CD4-positive, alpha-beta memory T cell (primary cell): ENCODE results near the gene LONRF2. TPM values are rescaled to one million over a fixed set of nuclear protein-coding genes. Genes with fewer than 3 reads are reported as not detected.

ENCODE experiments used
- CTCF ChIA-PET: fragments of 350-600 bp; sonication (Branson Sonifier 250); formaldehyde crosslinking; loops from one replicate; lab custom pipeline; 2021; ENCODE audit warnings: inconsistent platforms; ENCODE audit not compliant: partially characterized antibody; lab: Charles Lee
- POLR2A ChIA-PET: fragments of 350-600 bp; sonication (Branson Sonifier 250); formaldehyde crosslinking; loops from one replicate; lab custom pipeline; 2021; ENCODE audit not compliant: partially characterized antibody; lab: Charles Lee
- DNase-seq, 5 donors: peaks; one replicate each; pipeline versions ENCODE4 v3.0.0 to v3.0.0-alpha.2; 2020 to 2022; ENCODE audit warnings: mixed read lengths in 1 of 5
- H3K27ac ChIP-seq: one replicate; pipeline ENCODE4 v1.7.0; 2013; ENCODE audit warnings: low read depth, low read length
- H3K27me3 ChIP-seq: 2 replicates; pipeline ENCODE4 v1.7.0; 2013; ENCODE audit warnings: mild to moderate bottlenecking, low read length, moderate library complexity; ENCODE audit not compliant: insufficient read depth
- H3K36me3 ChIP-seq: 2 replicates; pipeline ENCODE4 v1.7.0; 2013; ENCODE audit warnings: mild to moderate bottlenecking, low read length, moderate library complexity; ENCODE audit not compliant: insufficient read depth
- H3K4me1 ChIP-seq: 2 replicates; pipeline ENCODE4 v1.7.0; 2013; ENCODE audit warnings: mild to moderate bottlenecking, low read length, moderate library complexity; ENCODE audit not compliant: insufficient read depth
- H3K4me3 ChIP-seq, 2 donors: one replicate each; pipeline ENCODE4 v1.7.0; 2013; ENCODE audit warnings: low read length in 2 of 2, mild to moderate bottlenecking in 1 of 2
- H3K9me3 ChIP-seq, 2 donors: one replicate each; pipeline ENCODE4 v1.7.0; 2013; ENCODE audit warnings: low read length in 2 of 2, control low read depth in 1 of 2; ENCODE audit not compliant: control insufficient read depth in 1 of 2
- H3K27ac Mint-ChIP-seq, 7 donors: one replicate each; pipeline ENCODE4 v1.8.0; 2020 to 2021; ENCODE audit warnings: mixed read lengths in 7 of 7, mild to moderate bottlenecking in 6 of 7, inconsistent platforms in 3 of 7, moderate library complexity in 3 of 7
- H3K27me3 Mint-ChIP-seq, 2 donors: one replicate each; pipeline ENCODE4 v1.8.0; 2020 to 2021; ENCODE audit warnings: mixed read lengths in 2 of 2
- H3K36me3 Mint-ChIP-seq, 2 donors: one replicate each; pipeline ENCODE4 v1.8.0; 2020 to 2021; ENCODE audit warnings: mixed read lengths in 2 of 2, inconsistent platforms in 1 of 2, mild to moderate bottlenecking in 1 of 2
- H3K4me1 Mint-ChIP-seq, 4 donors: one replicate each; pipeline ENCODE4 v1.8.0; 2020 to 2021; ENCODE audit warnings: mixed read lengths in 4 of 4, mild to moderate bottlenecking in 1 of 4
- H3K4me3 Mint-ChIP-seq, 8 donors: one replicate each; pipeline ENCODE4 v1.8.0; 2020 to 2021; ENCODE audit warnings: mixed read lengths in 8 of 8, mild to moderate bottlenecking in 7 of 8, moderate library complexity in 6 of 8, inconsistent platforms in 3 of 8
- H3K9me3 Mint-ChIP-seq, 8 donors: one replicate each; pipeline ENCODE4 v1.8.0; 2020 to 2021; ENCODE audit warnings: mixed read lengths in 8 of 8, mild to moderate bottlenecking in 5 of 8, inconsistent platforms in 3 of 8, moderate library complexity in 1 of 8
- intact Hi-C: fragments of 100-400 bp; cut with micrococcal nuclease; formaldehyde crosslinking; loops from one replicate; pipeline ENCODE4 v1.15.1; 2023
- polyA plus RNA-seq, 2 donors: library from polyadenylated mRNA; unstranded; fragments of 300-500 nt; fragmentation: Illumina TruSeq; gene quantifications; one replicate each; pipeline ENCODE4 v1.2.3, GENCODE V29; 2021
- total RNA-seq, 2 experiments: library from RNA; stranded (reverse); gene quantifications; one replicate each; pipeline ENCODE4 v1.2.3, GENCODE V29; 2021

LONRF2 gene
- total and polyA plus RNA-seq, 4 experiments from 2014 or later = 0.03 to 0.29 (median 0.06) TPM; not detected in 1

DNA sequence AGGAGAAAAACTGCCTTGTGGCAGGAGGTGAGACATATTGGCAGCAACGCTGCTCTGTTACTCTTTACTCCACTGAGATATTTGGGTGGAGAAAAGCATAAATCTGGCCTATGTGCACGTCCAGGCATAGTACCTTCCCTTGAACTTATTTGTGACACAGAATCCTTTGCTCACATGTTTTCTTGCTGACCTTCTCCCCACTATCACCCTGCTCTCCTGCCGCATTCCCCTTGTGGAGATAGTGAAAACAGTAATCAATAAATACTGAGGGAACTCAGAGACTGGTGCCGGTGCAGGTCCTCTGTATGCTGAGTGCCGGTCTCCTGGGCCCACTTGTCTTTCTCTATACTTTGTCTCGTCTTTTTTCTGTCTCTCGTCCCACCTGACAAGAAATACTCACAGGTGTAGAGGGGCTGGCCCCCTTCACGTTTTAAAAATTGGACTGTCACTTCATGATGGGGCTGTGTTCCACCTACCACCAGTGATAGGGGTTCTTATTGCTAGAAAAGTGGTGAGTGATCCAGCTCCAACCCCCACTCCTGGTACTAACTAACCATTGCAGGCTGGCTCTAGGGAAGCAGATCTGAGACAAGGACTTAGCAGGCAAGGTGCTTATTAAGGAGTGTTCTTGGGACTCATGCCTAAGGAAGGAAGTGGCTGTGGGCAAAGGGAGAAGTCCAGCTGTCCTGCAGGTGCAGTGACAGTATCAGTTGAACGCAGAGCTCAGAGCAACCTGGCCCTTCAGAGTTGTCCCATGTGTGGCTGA, 51.7 kb downstream of the LONRF2 start:
- no peaks in the 10 kb centered on the region for H3K9me3 ChIP-seq
- no peaks in the 10 kb centered on the region for H3K27me3 ChIP-seq
- DNase-seq = no peak
- no peaks in the 10 kb centered on the region for H3K36me3 Mint-ChIP-seq
- no peaks in the 10 kb centered on the region for H3K4me1 ChIP-seq
- no peak overlapping the region for H3K4me3 ChIP-seq
- intact Hi-C loops = no loop called here
- no peaks in the 10 kb centered on the region for H3K36me3 ChIP-seq
- no peak overlapping the region for H3K27ac Mint-ChIP-seq
- H3K9me3 Mint-ChIP-seq = peaks cover 0 to 2% (median 0%) of the 10 kb centered on the region in 8 donors
- no peak overlapping the region for H3K27ac ChIP-seq
- H3K4me1 Mint-ChIP-seq = peaks cover 0 to 1% (median under 1%) of the 10 kb centered on the region in 4 donors
- ChIA-PET POLR2A (no interaction called here), CTCF (interaction anchor here (6.6 kb wide), 1 partner anchor 8 kb away, joined by 50 read pairs; no protein-coding TSS in a partner anchor)
- no peaks in the 10 kb centered on the region for H3K27me3 Mint-ChIP-seq
- H3K4me3 Mint-ChIP-seq = no peak overlapping the region

- Mint-ChIP-seq H3K27ac (no peak overlapping the region), H3K27me3 (no peaks in the 10 kb centered on the region), H3K4me1 (peaks cover 0 to 1% (median under 1%) of the 10 kb centered on the region in 4 donors), H3K4me3 (no peak overlapping the region), H3K36me3 (no peaks in the 10 kb centered on the region), H3K9me3 (peaks cover 0 to 2% (median 0%) of the 10 kb centered on the region in 8 donors)
- POLR2A ChIA-PET = no interaction called here
- Histone ChIP-seq H3K27ac (no peak overlapping the region), H3K36me3 (no peaks in the 10 kb centered on the region), H3K4me1 (no peaks in the 10 kb centered on the region), H3K27me3 (no peaks in the 10 kb centered on the region), H3K4me3 (no peak overlapping the region), H3K9me3 (no peaks in the 10 kb centered on the region)
- CTCF ChIA-PET = interaction anchor here (6.6 kb wide), 1 partner anchor 7 kb away, joined by 50 read pairs; no protein-coding TSS in a partner anchor
- intact Hi-C loops = loop anchor here (10.0 kb wide), 1 partner anchor 325 kb away; no protein-coding TSS in a partner anchor
- no peak for DNase-seq
These were observed 52.4 kb downstream of the LONRF2 start for GRCh38 chr2:100269889-100270288.

GRCh38 chr2:100268986-100269385, 53.3 kb downstream of the LONRF2 start:
- Histone ChIP-seq H3K27me3 (no peaks in the 10 kb centered on the region), H3K27ac (no peak overlapping the region), H3K4me3 (no peak overlapping the region), H3K4me1 (no peaks in the 10 kb centered on the region), H3K36me3 (no peaks in the 10 kb centered on the region), H3K9me3 (no peaks in the 10 kb centered on the region)
- intact Hi-C loops = loop anchor here (10.0 kb wide), 1 partner anchor 326 kb away; no protein-coding TSS in a partner anchor
- peaks cover 0 to 1% (median 0%) of the 10 kb centered on the region in 4 donors for H3K4me1 Mint-ChIP-seq
- H3K27ac Mint-ChIP-seq = no peak overlapping the region
- ChIA-PET CTCF (interaction anchor here (6.6 kb wide), 1 partner anchor 7 kb away, joined by 50 read pairs; no protein-coding TSS in a partner anchor), POLR2A (no interaction called here)
- peaks cover 0 to 2% (median 0%) of the 10 kb centered on the region in 8 donors for H3K9me3 Mint-ChIP-seq
- no peak overlapping the region for H3K4me3 Mint-ChIP-seq
- DNase-seq = no peak
- no peaks in the 10 kb centered on the region for H3K27me3 Mint-ChIP-seq
- no peaks in the 10 kb centered on the region for H3K36me3 Mint-ChIP-seq

DNA sequence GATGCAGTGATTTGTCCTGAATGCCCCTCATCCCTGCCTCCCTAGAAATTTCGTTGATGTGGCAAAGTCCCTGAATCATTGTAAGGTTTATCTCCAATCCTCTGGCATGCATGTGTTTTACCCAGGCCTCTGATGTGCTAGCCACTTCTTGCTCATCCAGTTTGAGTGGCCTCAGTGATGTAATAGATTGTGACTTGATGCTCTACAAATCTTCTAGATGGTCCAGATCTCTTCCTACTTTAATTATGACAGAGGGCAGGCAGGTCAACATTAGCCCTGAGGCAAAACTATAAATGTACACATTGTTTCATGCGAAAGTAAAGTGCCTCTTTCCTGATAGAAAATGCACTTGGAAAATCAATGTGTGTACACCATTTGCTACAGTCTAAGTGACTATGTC, 54.5 kb downstream of the LONRF2 start:
- intact Hi-C loops = loop anchor here (10.0 kb wide), 1 partner anchor 327 kb away; no protein-coding TSS in a partner anchor
- Histone ChIP-seq H3K4me1 (no peaks in the 10 kb centered on the region), H3K36me3 (no peaks in the 10 kb centered on the region), H3K4me3 (no peak overlapping the region), H3K27ac (no peak overlapping the region), H3K9me3 (no peaks in the 10 kb centered on the region), H3K27me3 (no peaks in the 10 kb centered on the region)
- Mint-ChIP-seq H3K4me1 (no peaks in the 10 kb centered on the region), H3K4me3 (no peak overlapping the region), H3K36me3 (no peaks in the 10 kb centered on the region), H3K27ac (no peak overlapping the region), H3K27me3 (peaks cover 0 to 1% of the 10 kb centered on the region in 2 donors), H3K9me3 (peaks cover 0 to 2% (median 0%) of the 10 kb centered on the region in 8 donors)
- ChIA-PET CTCF (interaction anchor here (1.1 kb wide), 1 partner anchor 113 kb away, joined by 3 read pairs; no protein-coding TSS in a partner anchor), POLR2A (no interaction called here)
- no peak for DNase-seq

DNA sequence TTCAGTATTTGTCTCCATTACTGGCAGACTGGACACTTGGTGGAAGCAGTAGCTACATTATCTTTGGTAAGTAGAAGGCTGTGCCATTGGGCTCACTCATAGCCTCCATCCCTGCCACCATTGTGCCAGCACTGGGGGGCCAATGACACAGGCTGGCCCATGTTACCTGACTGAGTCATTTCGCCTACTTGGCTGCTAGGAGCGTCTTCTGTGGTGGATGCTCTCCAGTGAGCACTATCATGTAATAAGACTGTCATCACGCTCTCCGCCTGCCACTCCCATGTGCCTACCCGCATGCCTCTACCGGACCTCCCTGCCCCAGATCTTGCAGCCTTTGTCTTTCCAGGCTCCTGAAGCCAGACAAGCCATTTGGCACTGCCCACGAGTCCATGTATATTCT, 56.2 kb downstream of the LONRF2 start:
- CTCF ChIA-PET = interaction anchor here (0.9 to 5.0 kb wide), 4 partner anchors 8 to 114 kb away, joined by 3 to 70 read pairs (median 4); no protein-coding TSS in a partner anchor
- H3K27me3 ChIP-seq = no peaks in the 10 kb centered on the region
- no peak for DNase-seq
- no peaks in the 10 kb centered on the region for H3K4me1 ChIP-seq
- intact Hi-C loops = loop anchor here (10.0 kb wide), 1 partner anchor 329 kb away; no protein-coding TSS in a partner anchor
- Mint-ChIP-seq H3K27ac (no peak overlapping the region), H3K4me3 (no peak overlapping the region), H3K36me3 (no peaks in the 10 kb centered on the region), H3K27me3 (peaks cover 0 to 1% of the 10 kb centered on the region in 2 donors), H3K9me3 (peaks cover 0 to 2% (median 0%) of the 10 kb centered on the region in 8 donors), H3K4me1 (no peaks in the 10 kb centered on the region)
- no peaks in the 10 kb centered on the region for H3K9me3 ChIP-seq
- H3K36me3 ChIP-seq = no peaks in the 10 kb centered on the region
- H3K4me3 ChIP-seq = no peak overlapping the region
- no peak overlapping the region for H3K27ac ChIP-seq
- POLR2A ChIA-PET = no interaction called here

DNA sequence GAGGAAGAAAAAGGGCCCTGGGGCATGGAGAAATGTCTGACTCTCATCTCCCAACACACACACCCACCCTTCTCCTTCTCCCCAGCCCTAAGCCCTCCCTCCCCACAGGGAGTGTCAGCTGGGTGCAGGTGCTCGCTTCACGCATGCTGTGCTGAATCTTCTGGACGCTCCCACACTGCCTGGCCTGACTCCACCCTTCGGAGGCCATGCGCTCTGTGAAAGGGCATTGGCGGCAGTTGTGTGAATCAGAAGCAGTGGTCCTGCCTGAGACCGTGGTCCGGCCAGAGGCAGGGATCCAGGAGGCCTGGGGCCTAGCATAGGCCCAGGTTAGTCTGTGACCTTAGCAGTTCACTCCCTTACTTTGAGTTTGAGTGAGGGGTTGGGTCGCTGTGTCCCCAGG, 57.1 kb downstream of the LONRF2 start:
- peaks cover 0 to 1% of the 10 kb centered on the region in 2 donors for H3K27me3 Mint-ChIP-seq
- no peak overlapping the region for H3K27ac Mint-ChIP-seq
- H3K4me1 ChIP-seq = no peaks in the 10 kb centered on the region
- POLR2A ChIA-PET = no interaction called here
- intact Hi-C loops = loop anchor here (10.0 kb wide), 1 partner anchor 330 kb away; no protein-coding TSS in a partner anchor
- H3K27ac ChIP-seq = no peak overlapping the region
- no peaks in the 10 kb centered on the region for H3K9me3 ChIP-seq
- H3K4me1 Mint-ChIP-seq = no peaks in the 10 kb centered on the region
- no peak for DNase-seq
- no peaks in the 10 kb centered on the region for H3K9me3 Mint-ChIP-seq
- no peaks in the 10 kb centered on the region for H3K27me3 ChIP-seq
- CTCF ChIA-PET = interaction anchor here (1.2 to 5.0 kb wide), 2 partner anchors 9 to 115 kb away, joined by 5 to 70 read pairs; no protein-coding TSS in a partner anchor
- H3K4me3 Mint-ChIP-seq = no peak overlapping the region
- H3K4me3 ChIP-seq = no peak overlapping the region
- no peaks in the 10 kb centered on the region for H3K36me3 Mint-ChIP-seq
- no peaks in the 10 kb centered on the region for H3K36me3 ChIP-seq

- DNase-seq = no peak
- no peak overlapping the region for H3K27ac Mint-ChIP-seq
These were observed 57.6 kb downstream of the LONRF2 start for GRCh38 chr2:100264651-100265050.

More at GRCh38 chr2:100264651-100265050, 57.6 kb downstream of the LONRF2 start:
- intact Hi-C loops = loop anchor here (5.0 to 10.0 kb wide), 2 partner anchors 330 to 707 kb away; no protein-coding TSS in a partner anchor
- H3K4me1 Mint-ChIP-seq = no peaks in the 10 kb centered on the region
- Histone ChIP-seq H3K27ac (no peak overlapping the region), H3K9me3 (no peaks in the 10 kb centered on the region), H3K4me3 (no peak overlapping the region), H3K36me3 (no peaks in the 10 kb centered on the region), H3K27me3 (no peaks in the 10 kb centered on the region), H3K4me1 (no peaks in the 10 kb centered on the region)
- no peaks in the 10 kb centered on the region for H3K36me3 Mint-ChIP-seq
- ChIA-PET CTCF (interaction anchor here (4.0 to 5.0 kb wide), 3 partner anchors 8 to 115 kb away, joined by 22 to 70 read pairs (median 50); no protein-coding TSS in a partner anchor), POLR2A (no interaction called here)
- H3K4me3 Mint-ChIP-seq = no peak overlapping the region
- peaks cover 0 to 1% of the 10 kb centered on the region in 2 donors for H3K27me3 Mint-ChIP-seq
- no peaks in the 10 kb centered on the region for H3K9me3 Mint-ChIP-seq
